OCI-M2 (cell line): ENCODE results near the gene SLC38A1.
"Not testable (repeated sequence)": the region's sequence is repeated elsewhere in the genome, so short reads cannot be mapped to it uniquely, and the experiment has no call there.

Experiments
- DNase-seq: peaks from one replicate; lab custom pipeline; 2025; ENCODE audit not compliant: unreplicated experiment; lab: John Stamatoyannopoulos, UW

Gene SLC38A1

DNA sequence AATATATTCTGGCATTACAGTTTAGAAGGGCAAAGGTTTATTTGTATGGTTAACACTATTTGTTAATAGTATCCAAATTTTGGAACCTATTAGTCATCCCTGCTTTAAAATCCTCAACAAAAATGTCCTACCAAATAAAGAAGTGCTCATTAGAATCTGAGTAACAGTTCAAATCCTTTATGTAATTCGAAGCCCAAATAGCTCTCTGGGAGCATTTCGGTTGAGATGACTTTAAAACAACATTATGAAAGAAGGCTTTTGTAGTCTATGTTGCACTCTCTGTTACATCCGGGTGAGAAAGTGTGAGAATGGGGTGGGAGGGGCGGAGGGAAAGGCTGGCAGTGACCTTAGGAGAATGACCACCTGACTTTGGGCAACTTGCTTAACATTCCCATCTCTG is 59.7 kb downstream of the SLC38A1 start:
- no peak for DNase-seq

DNA sequence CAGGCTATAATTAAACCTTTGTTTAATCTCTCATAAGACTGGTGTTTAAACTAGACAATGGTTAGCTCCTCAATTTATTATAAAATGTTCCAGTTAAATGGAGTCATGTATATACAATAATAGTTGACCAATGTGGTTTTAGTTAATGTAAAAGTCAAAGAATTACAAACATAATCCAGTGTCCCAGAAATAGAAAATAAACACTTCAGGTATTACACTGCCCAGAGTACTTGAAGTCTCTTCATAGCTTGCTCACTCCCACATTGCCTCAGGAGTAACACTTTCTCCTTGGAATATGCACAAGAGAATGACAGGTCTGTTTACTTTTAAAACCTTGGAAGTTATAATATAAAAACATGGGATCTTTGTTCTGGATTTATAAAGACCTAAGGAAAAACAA is 60.5 kb downstream of the SLC38A1 start:
- no peak for DNase-seq

DNA sequence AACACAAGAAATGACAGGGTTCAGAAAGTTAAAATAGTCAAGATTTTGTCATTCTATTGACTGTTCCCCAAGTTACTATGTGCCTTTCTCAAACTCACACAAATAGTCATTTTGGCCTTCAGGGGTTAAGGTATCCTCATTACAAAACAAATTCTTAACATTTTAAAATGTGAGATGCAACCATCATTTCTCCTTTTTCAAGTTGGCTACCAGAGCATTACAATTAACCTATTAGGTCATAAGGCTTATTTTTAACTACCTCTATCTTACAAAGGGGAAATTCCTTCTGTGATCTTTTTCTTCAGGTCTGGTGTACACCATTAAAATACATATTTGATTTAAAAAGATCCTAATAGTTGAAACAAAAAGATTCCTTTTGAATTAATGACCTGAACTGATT is 61.2 kb downstream of the SLC38A1 start:
- no peak for DNase-seq

DNA sequence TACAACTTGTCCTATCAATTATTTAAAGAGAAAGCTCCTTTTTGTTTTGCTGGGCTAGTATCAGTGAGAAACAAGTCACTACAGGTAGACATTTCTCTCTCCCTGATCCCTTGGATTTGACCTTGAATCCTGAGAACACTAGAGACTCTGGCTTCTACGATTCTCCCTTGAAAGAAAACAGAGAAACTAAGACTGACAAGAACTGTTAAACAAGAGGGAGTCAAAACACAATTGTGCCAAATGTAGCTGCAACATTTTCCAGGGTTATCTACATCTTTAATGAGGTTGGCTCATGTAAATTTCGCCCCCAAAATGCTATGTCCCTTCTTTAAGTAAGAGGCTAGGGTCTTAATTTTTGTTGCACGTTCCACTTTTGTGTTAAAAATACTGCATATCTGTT is 62.4 kb downstream of the SLC38A1 start:
- DNase-seq = no peak

DNA sequence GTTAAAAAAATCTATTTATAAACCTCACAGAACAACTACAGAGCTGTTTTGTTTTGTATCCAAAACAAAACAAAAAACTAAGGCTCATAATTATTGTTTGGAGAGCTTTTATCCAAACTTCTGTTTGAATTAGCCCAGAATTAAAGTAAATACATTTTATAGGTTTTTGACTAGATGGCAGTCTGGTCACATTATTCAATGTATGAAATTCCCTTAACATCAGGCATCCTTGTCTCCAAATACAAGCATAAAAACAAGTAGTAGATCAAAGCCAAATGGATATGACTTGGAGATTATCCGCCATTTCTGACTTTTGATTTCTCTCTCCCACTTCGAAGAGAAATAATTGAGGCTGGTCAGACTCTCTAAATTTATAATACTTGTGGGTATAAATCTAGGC is 63.5 kb downstream of the SLC38A1 start:
- no peak for DNase-seq

DNA sequence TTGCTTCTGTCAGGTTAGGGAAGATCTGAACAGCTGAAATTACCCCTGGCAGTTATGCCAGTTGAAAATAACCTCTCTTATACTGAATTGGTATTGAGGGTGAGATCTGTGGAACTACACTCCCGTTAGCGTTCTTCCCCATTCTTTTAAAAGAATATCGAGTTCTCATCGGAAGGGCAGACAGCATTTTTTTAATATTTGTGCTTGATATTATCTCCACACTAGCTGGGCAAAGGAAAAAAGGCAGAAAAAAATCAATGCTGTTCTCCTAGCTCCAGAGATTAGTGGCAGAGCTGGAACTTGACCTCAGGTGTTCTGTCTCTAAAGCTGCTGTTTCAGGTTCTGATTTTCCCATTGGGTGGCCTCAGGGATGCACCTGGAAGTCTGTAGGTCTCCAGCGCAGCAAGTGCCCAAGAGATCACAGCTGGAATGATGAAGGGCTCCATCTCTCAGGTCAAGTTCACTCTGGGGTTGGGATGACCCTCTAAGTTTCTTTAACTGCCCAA is 67.5 kb downstream of the SLC38A1 start:
- no peak for DNase-seq

DNA sequence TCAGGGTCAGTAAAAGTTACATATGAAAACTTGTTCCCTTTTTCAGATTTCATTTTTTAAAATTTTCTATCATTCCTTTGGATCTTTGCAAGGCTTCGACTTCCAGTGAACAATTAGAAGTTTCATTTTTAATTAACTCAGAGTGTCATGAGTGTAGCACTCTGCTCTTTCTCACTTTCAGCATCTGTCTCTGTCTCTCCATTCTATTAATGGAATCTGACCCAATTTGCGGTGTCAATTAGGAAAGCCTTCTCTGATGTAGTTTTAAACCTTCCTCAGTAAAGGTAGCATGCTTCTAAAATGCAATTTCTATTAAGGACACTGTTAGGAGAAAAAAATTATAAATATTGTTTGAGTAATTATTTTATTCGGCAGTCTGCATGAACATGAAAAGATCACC is 68.3 kb downstream of the SLC38A1 start:
- DNase-seq = no peak

DNA sequence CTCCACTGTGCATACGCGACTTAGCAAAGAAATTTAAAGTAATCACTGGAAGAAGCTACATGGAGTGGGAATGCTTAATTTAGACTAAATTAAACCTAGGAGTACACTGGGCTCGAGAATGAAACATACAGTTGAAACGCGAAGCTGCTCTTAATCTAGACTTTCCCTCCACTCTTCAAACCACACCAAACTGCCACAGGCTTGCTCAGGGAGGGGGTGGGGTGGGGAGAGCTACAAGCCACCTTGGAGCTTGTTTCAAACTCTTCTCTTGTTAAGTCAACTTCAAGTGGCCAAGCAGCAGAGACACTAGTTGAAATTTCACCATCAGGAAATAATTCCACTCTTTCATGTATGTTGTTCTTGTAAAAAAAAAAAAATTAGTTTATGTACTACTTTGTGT is 69.9 kb downstream of the SLC38A1 start:
- no peak for DNase-seq

DNA sequence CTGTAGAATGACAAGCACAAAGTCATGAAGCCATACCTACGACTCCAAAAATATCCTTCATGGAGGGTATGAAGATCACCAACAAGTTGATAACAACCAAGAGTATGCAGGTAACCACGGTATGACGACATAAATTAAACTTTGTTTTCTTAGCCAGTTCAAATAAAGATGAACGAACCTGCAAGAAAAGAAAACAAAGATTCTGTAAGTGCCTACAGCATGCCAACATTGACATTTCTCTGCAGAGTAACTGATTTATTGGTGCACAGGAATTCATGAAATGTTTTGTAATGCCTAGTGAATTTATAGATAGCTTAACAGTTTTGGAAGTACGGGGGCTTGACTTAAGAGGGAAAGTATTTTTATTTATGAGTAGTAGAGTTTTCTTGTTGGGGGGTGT is 71.0 kb downstream of the SLC38A1 start:
- DNase-seq = no peak

DNA sequence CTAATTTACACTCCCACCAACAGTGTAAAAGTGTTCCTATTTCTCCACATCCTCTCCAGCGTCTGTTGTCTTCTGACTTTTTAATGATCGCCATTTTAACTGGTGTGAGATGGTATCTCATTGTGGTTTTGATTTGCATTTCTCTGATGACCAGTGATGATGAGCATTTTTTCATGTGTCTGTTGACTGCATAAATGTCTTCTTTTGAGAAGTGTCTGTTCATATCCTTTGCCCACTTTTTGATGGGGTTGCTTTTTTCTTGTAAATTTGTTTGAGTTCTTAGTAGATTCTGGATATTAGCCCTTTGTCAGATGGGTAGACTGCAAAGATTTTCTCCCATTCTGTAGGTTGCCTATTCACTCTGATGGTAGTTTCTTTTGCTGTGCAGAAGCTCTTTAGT is 78.3 kb downstream of the SLC38A1 start:
- DNase-seq = not testable (repeated sequence)

DNA sequence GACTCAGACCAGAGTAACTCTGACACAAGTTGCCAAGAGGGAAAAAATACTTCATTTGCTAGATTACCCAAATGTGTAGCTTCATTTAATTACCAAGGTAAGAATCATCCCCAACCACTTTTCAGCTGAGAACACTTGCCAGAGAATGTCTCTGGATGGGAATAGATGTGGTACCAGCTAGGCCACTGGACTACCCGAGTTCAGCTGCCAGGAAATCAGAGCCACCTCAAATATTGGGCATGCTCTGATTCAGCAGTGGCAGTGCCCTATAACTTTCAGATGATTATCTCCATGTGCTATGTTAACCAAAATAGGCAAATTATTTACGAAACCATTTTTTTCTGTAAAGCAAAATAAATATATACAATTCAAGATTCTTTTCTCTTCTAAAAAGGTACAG is 80.7 kb downstream of the SLC38A1 start:
- DNase-seq = no peak

DNA sequence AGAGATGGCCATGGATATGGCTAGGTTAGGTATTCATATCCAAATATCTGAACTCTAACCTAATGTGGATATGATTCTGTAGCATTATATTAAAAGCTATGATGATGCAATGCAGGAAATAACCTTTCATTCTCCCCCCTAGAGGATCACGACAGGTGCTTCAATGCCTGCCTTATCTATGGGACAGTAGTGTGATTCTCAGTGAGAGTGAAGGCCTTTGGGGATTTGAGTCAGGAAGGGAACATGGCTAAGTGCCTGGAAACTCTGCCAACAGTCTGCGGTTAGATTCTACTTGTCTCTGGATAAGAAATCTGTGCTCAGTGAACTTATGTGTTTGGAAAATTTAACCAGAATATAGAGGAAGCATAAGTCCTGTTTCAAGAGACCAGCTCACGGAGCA is 81.8 kb downstream of the SLC38A1 start:
- no peak for DNase-seq

DNA sequence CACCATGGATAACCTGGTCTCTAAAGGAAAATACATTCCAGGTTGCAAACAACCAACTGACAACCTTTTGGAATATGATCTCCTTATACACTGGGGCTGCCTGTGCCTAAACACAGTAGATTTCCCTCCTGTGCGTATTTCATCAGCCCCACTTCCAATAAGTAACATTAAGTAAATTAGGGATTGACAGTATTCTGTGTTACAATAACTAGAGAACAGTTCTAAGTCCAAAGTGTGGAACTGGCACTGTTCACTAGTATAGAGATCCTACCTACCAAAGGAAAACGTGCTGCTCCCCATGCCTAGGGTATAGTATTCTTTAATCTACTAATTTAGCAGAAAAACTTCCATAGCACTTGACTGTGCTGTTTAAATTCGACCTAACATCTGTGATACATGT is 82.8 kb downstream of the SLC38A1 start:
- no peak for DNase-seq

DNA sequence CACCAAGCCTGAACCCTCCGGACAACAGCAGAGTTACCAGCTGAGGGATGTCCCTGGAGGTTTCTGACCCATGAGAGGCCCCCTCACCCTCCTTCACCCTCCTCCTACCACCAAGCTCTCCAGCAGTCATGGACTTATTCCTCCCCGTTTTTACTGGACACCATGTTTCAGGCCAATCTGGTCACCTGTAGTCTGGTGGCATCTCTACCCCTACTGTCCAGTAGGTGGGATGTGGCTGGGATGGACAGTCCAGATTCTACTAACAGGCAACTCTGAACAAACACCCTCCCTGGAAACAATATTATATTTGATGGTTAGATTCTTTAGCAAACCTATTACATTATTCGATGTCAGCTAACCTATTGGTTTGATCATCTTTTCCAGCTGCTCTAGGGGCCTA is 83.2 kb downstream of the SLC38A1 start:
- DNase-seq = no peak

DNA sequence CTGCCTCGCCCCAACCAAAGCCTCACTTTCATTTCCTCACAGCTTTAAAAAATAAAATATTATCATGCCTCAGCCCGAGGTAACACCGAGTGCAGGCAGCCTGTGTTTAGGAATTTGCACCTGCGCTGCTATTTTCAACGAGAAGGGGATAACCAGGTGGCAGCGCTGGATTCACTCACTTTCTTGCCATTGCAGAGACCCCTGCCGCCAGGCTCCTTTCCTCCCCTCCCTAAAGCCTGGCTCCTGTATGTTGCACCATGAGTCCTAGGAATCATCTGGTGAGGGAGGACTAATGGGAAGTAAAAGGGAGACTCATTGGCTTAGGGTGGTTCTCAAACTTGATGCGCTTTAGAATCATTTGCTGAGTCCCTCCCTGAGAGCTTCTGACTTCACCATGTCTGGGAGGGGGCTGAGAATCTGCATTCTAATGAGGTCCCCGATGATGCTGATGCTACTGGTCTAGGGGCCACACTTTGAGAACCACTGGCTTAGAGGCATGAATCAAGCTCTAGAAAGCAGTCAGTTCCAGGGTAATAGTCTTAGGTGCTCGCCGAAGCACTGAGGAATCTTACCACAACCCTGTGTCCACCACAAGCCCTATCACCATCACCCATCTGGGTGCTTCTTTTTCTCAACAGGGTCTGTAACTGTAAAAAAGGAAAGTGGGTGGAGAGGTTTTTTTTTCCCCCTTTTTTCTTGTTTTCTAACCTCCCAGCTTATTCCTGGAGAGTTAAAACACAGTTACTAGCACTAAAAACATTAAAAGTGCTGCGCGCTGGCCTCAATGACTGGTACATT is 83.8 kb downstream of the SLC38A1 start:
- DNase-seq = no peak

DNA sequence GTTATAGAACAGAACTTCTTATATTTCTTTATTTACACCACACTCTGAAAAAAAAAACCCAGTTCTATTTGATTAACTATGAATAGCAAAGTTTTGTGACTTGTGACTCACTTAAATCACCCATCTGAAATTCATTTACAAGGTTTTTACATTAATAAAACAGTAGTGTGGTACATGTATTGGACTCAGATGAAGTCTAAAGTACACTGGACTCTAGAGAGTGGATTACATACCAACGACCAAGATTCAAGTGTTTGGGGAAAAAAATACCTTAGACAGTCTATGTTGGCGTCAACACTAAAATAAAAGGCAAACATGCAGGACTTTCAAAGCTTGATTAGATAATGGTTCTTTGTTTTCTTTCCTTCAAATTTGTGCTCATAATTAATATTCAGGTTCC is 85.7 kb downstream of the SLC38A1 start:
- no peak for DNase-seq

DNA sequence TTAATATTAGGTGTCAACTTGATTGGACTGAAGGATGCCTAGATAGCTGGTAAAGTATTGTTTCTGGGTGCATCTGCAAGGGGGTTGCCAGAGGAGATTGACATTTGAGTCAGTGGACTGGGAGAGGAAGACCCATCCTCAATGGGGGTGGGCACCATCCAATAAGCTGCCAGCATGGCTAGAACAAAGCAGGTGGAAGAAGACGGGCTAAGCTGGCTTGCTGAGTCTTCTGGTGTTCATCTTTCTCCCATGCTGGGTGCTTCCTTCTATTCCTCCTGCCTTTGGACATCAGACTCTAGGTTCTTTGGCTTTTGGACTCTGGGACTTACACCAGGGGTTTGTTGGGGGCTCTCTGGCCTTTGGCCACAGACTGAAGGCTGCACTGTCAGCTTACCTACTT is 87.4 kb downstream of the SLC38A1 start:
- DNase-seq = no peak

DNA sequence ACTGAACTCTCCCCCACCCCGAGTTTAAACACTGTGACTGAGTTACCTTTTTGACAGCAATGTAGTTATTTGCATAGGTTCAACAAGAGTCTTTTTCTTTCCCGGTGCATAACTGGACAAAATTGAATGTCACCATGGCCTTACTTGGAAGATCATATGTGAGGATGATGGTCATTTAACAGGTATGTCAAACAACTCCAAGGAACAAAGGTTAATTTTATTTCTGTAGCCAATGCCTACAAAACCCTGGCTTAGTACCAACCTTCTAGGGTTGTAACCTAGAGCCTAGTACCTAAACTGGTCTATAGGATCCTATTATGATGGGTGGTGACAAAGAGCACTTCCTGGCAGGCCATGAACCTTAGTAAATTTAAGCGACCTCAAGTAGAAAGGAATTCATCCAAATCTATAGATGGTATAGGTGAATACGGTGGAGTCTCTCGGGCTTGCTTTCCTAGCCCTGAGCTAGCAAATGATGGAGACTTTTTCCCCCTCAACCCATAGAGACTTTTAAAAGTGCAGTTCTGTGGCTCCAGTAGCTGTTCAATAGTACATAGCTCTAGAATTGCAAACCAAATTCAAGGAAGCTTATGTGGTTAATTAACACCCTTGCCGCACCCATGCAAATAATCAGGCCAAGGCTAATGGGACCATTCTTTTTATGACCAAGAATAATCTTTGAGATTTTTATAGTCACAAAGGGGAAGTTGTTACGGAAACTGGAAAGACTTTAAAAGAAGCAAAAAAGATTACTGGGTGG is 89.0 kb downstream of the SLC38A1 start:
- no peak for DNase-seq

DNA sequence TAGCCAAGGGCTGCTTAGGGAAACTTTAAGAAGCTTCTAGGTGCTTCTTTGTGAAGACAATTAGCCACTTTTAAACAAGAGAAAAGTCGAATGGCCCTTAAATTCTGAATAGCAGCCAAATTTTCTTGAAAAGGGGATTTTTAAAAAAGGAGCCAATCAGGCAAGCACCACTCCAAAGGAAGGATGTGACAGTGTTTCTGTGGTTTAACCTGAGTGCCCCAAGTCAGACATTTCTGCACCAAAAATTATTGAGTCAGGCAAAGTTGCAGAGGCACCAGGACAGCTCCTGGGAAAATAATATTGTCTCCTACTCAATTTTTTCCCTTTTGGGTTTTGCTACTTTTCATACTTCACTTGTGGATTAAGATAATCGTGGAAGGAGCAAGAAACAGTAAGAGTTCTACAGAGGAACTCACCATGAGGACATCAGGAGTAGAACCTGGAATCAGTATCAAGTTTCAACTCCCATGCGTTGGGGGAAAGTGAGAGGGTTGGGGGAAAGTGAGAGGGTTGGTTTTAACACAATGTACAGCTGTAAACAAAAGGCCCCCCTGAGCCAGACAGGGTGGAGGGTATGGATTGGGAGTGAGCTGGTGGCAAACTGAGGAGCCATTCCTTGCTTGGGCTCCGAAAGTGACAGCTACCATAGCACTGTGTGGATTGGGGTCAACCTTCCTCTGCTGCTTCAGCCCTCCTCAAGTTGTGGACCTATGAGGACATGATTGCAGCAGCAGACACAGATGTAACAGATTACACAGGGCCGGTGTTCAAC is 90.8 kb downstream of the SLC38A1 start:
- no peak for DNase-seq

DNA sequence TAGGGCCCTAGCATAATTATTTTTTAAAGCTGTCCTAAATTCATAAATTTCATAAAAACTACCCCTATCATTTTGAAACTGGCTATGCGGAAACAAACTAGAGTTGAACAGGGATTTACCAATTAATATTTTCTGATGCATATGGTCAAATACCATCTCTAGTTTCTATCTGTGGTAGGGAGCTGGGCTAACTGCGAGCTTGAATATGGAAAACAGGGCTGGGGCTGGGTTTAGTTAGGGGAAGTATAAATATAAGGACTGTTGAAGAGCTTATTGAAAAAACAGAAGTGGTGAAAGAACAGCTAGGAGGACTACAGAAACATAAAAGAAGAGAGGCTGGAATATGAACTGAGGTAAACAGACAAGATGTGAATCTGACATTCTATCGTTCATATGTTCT is 91.8 kb downstream of the SLC38A1 start:
- no peak for DNase-seq

DNA sequence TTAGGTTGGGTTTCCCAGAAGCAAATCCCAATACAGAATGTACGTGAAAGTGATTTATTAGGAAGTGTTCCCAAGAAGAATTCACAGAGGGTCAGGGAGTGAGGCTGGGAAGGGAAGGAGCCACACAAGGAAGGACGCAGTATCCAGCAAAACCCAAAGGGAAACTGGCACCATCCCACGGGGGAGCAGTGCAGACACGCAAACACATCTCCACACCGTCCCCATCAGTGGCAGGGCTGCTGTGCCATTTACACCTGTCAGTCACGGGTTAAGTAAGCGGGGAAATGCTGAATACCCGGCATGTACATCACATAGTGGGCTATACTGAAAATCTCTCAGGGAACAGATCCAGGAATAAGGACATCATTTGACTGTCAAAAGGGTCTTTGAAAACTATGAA is 93.9 kb downstream of the SLC38A1 start:
- DNase-seq = no peak
